Type B pancreatic cell (in vitro differentiated cells): Measurements from ENCODE around the gene ANKRD23. TPM values are rescaled to one million over a fixed set of nuclear protein-coding genes. Genes with fewer than 3 reads are reported as not detected.

ENCODE experiments used
- DNase-seq: peaks from one replicate; pipeline ENCODE4 v3.0.0; 2021; ENCODE audit warnings: mixed read lengths; ENCODE audit not compliant: unreplicated experiment; ENCODE audit errors: extremely low spot score
- H3K27ac Mint-ChIP-seq: 2 replicates; pipeline ENCODE4 v1.8.0; 2021; ENCODE audit warnings: mild to moderate bottlenecking, mixed read lengths
- H3K27me3 Mint-ChIP-seq: 2 replicates; pipeline ENCODE4 v1.8.0; 2021; ENCODE audit warnings: mixed read lengths
- H3K36me3 Mint-ChIP-seq: 2 replicates; pipeline ENCODE4 v1.8.0; 2021; ENCODE audit warnings: mixed read lengths
- H3K4me1 Mint-ChIP-seq: one replicate; pipeline ENCODE4 v1.8.0; 2021; ENCODE audit warnings: mixed read lengths; ENCODE audit not compliant: unreplicated experiment
- H3K4me3 Mint-ChIP-seq: 2 replicates; pipeline ENCODE4 v1.8.0; 2021; ENCODE audit warnings: mild to moderate bottlenecking, mixed read lengths
- H3K9me3 Mint-ChIP-seq: 2 replicates; pipeline ENCODE4 v1.8.0; 2021; ENCODE audit warnings: mixed read lengths
- total RNA-seq: library from RNA; stranded (reverse); gene quantifications from 2 replicates; pipeline ENCODE4 v1.2.1, GENCODE V29; 2021; ENCODE audit warnings: low replicate concordance
- TF ChIP-seq, protein P1 (sequence below): fragments of 200-600 bp; sonication (generic); conservative IDR thresholded peaks from 2 replicates; pipeline ENCODE4 v1.5.0; 2021; ENCODE audit warnings: antibody characterized with exemption, mild to moderate bottlenecking

The ANKRD23 gene
- total RNA-seq, 1 donor from 2014 or later: 8.1 TPM

DNA sequence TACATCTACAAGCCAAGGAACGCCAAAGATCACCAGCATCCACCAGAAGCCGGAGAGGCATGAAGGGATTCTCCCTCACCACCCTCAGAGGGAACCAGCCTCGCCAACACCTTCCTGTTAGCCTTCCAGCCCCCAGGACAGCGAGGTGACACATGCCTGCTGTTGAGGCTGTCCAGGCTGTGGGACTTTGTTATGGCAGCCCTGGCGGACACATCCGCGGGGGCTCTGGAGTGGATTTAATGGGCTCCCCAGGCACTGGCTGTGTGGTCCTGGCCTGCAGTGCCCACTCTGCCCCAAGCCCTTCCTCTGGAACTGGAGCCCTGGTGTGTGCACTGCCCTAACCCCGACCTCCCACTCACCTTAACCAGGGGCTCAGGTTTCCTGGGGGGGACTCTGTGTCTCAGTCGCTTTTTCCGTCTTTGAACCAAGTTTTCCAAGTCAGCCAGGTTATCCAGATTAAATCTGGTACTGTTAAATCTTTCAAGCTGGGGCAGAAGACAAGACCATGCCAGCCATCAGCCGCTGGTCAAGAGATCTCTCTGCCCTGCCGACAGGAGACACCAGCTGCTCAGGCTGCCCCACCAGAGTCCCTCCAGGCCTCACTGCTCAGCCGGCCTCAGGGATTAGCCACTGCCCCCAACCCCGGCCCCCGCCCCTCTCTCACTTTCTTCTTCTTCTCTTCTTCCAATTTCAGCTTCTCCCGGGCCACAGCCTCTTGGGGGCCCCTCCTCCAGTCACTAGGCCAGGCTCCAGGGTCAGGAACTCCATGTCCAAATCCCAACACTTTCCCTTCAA, 1.9 kb downstream of the ANKRD23 start:
- Mint-ChIP-seq H3K4me1 (peaks cover 11% of the 10 kb centered on the region), H3K36me3 (peaks cover 7% of the 10 kb centered on the region), H3K27ac (no peak overlapping the region), H3K27me3 (no peaks in the 10 kb centered on the region), H3K9me3 (no peaks in the 10 kb centered on the region), H3K4me3 (no peak overlapping the region)
- TF ChIP-seq, protein P1, sequence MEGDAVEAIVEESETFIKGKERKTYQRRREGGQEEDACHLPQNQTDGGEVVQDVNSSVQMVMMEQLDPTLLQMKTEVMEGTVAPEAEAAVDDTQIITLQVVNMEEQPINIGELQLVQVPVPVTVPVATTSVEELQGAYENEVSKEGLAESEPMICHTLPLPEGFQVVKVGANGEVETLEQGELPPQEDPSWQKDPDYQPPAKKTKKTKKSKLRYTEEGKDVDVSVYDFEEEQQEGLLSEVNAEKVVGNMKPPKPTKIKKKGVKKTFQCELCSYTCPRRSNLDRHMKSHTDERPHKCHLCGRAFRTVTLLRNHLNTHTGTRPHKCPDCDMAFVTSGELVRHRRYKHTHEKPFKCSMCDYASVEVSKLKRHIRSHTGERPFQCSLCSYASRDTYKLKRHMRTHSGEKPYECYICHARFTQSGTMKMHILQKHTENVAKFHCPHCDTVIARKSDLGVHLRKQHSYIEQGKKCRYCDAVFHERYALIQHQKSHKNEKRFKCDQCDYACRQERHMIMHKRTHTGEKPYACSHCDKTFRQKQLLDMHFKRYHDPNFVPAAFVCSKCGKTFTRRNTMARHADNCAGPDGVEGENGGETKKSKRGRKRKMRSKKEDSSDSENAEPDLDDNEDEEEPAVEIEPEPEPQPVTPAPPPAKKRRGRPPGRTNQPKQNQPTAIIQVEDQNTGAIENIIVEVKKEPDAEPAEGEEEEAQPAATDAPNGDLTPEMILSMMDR: no peak
- no peak for DNase-seq

DNA sequence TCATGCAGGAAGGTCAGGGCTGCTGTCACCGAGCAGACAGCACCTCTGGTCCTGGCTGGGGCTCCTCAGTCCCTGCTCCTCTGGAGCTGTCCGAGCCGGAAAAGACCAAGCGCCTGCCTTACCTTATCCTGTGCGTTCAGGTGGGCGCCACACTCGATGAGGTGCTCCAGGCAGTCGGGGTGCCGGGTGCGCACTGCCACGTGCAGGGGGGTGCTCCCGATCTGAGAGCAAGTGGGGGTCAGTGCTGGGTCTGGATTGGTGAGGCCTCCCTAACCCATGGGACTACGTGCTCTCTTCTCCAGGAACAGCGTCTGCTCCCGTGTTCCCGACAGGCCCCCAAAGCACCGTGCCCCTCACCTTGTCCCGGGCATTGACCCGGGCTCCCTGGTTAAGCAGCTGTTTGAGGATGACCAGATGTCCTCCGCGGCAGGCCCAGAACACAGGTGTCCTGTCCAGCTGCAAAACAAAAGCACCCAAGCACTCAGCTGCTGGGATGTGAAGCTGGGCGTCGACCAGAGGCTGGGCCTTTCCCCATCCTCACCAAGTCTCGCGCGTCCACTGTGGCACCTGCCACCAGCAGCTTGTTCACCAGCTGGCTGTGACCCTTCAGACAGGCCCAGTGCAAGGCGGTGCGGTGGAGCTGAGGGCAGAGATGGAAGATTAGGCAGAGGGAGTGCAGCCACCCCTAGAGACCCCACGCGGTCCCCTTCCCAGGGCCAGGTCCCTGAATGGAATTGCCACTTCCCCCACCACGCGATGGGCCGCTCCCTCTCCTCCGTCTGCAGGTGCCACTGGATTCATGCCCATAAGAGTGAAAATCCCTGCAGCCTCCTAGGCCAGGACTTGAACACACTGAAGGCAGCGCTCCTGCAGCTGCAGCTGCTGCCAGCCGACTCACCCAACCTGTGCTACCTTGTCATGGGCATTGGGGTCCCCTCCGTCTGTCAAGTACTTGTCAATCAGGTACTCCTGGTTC, 3.7 kb downstream of the ANKRD23 start:
- TF ChIP-seq, protein P1: no peak
- peaks cover 4% of the 10 kb centered on the region for H3K36me3 Mint-ChIP-seq
- no peak for DNase-seq

DNA sequence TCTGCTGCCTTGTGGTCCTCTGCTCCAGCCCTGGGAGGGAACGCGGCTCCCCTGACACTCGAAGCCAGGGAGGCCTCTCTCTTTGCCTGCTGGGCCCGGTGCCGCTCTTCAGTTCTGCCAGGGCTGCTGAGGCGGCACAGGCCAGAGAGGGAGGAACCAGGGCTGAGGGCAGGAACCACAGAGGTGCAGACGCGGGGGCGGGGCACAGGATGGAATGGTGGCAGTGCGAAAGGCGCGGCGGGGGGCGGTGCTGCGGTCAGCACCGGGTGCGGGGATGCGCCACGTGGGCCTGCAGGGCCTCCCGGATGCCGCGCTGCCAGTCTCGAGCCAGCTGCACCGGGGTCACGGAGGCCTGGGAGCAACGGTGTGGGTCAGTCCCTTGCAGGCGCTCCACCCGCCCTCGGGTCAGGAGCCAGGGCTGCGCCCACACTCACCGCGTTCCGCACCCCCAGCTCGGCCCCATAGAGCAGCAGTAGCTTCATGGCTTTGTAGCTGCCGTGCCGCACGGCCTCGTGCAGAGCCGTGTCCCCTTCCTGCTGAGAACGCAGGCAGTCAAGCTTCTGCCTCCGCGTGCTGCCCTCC, 4.4 kb downstream of the ANKRD23 start:
- H3K27ac Mint-ChIP-seq: no peak overlapping the region
- TF ChIP-seq, protein P1: no peak
- no peaks in the 10 kb centered on the region for H3K9me3 Mint-ChIP-seq
- H3K36me3 Mint-ChIP-seq: peaks cover 4% of the 10 kb centered on the region
- H3K27me3 Mint-ChIP-seq: no peaks in the 10 kb centered on the region
- no peak for DNase-seq
- H3K4me3 Mint-ChIP-seq: no peak overlapping the region
- peaks cover 11% of the 10 kb centered on the region for H3K4me1 Mint-ChIP-seq

More for the DNA sequence above, 3.7 kb downstream of the ANKRD23 start:
- Mint-ChIP-seq H3K27ac (no peak overlapping the region), H3K9me3 (no peaks in the 10 kb centered on the region), H3K4me1 (peaks cover 11% of the 10 kb centered on the region), H3K27me3 (no peaks in the 10 kb centered on the region), H3K4me3 (no peak overlapping the region)

DNA sequence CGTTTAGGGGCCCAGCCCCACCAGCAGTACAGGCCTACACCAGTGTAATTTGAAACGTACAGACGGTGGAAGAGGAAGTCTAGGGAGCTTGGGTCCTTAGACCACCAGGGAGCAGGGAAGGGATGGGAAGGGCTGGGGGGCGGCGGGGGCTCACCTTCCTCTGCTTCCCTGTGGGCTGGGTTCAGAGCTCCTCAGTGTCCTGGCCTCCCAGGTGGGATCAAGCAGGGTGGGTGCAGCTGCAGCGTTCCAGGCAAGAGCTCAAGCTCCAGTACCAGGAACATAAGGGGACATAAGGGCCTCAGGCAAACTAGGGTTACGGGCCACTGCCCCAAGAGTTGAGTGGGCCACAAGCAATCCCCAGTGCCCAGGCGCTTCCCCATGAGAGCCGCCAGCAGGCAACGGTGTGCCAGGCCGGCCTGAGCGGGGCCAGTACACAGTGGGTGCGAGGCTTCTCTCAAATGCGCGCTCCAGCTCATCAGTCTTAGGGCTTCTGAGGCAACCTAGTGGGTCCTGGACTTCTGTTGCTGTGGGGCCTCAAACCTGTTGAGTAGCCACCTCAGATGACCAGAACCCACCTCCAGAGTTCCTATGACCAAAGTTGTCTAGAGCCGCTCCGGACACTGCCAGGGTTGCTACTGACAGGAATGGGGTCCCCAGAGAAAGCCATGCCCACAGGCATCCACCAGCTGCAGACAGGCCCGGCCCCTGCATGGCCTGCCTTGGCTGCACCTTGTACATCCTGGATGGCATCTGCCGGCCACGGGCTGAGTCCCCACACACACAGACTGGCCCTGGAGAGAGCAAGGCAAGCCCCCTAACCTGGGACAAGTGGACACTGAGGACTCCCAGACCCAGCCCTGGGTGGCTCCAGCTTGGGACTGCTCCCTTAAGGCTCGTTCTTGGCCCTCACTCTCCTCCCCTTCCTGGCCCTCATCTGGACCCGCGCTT, 5.2 kb downstream of the ANKRD23 start:
- peaks cover 4% of the 10 kb centered on the region for H3K36me3 Mint-ChIP-seq

More for the DNA sequence above, 5.2 kb downstream of the ANKRD23 start:
- TF ChIP-seq, protein P1: no peak
- peaks cover 12% of the 10 kb centered on the region for H3K4me1 Mint-ChIP-seq
- no peak overlapping the region for H3K4me3 Mint-ChIP-seq
- DNase-seq: no peak
- H3K9me3 Mint-ChIP-seq: no peaks in the 10 kb centered on the region
- no peaks in the 10 kb centered on the region for H3K27me3 Mint-ChIP-seq
- no peak overlapping the region for H3K27ac Mint-ChIP-seq
